Smooth muscle cell (in vitro differentiated cells): ENCODE measurements around the gene RHBDF1. TPM values are rescaled to one million over a fixed set of nuclear protein-coding genes. Genes with fewer than 3 reads are reported as not detected.

Experiments
- DNase-seq: peaks from one replicate; lab custom pipeline; 2025; ENCODE audit not compliant: unreplicated experiment; lab: John Stamatoyannopoulos, UW
- H2AFZ ChIP-seq: fragments of 200-600 bp; sonication (generic); 2 replicates; pipeline ENCODE4 v1.6.0; 2016; ENCODE audit warnings: antibody characterized with exemption, low read depth, mild to moderate bottlenecking
- H3F3A ChIP-seq: fragments of 200-600 bp; sonication (generic); 2 replicates; pipeline ENCODE4 v1.6.0; 2017; ENCODE audit warnings: antibody characterized with exemption, low read depth
- H3K27ac ChIP-seq: fragments of 200-600 bp; sonication (generic); 2 replicates; pipeline ENCODE4 v1.5.1; 2016; ENCODE audit warnings: low read depth, mild to moderate bottlenecking
- H3K27me3 ChIP-seq: fragments of 200-600 bp; sonication (generic); 2 replicates; pipeline ENCODE4 v1.6.1; 2016; ENCODE audit warnings: low read depth, mild to moderate bottlenecking
- H3K36me3 ChIP-seq: fragments of 200-600 bp; sonication (generic); 2 replicates; pipeline ENCODE4 v1.5.1; 2016; ENCODE audit warnings: low read depth
- H3K4me1 ChIP-seq: fragments of 200-600 bp; sonication (generic); 2 replicates; pipeline ENCODE4 v1.5.1; 2016; ENCODE audit warnings: low read depth
- H3K4me2 ChIP-seq: fragments of 200-600 bp; sonication (generic); 2 replicates; pipeline ENCODE4 v1.6.0; 2016; ENCODE audit warnings: mild to moderate bottlenecking
- H3K4me3 ChIP-seq: fragments of 200-600 bp; sonication (generic); 2 replicates; pipeline ENCODE4 v1.5.1; 2016; ENCODE audit warnings: mild to moderate bottlenecking
- H3K79me2 ChIP-seq: fragments of 200-600 bp; sonication (generic); 2 replicates; pipeline ENCODE4 v1.6.0; 2016; ENCODE audit warnings: low read depth, mild to moderate bottlenecking
- H3K9ac ChIP-seq: fragments of 200-600 bp; sonication (generic); 2 replicates; pipeline ENCODE4 v1.6.0; 2016; ENCODE audit warnings: low read depth
- H3K9me3 ChIP-seq: fragments of 200-600 bp; sonication (generic); replicated peaks from 2 replicates; pipeline ENCODE4 v1.5.1; 2016; ENCODE audit warnings: low read depth
- H4K20me1 ChIP-seq: fragments of 200-600 bp; sonication (generic); 2 replicates; pipeline ENCODE4 v1.6.0; 2016; ENCODE audit warnings: low read depth
- WGBS: methylation state at CpG from one replicate; pipeline ENCODE4 v1.1.7; 2016; ENCODE audit warnings: low lambda C conversion rate; 5-methylcytosine and 5-hydroxymethylcytosine counted together
- polyA plus RNA-seq: library from polyadenylated mRNA; unstranded; fragments of >200 nt; fragmentation: Nextera tagmentation; extraction: Ambion mirVana; gene quantifications from 2 replicates; pipeline ENCODE4 v1.2.1, GENCODE V29; 2016
- total RNA-seq: library from RNA; depleted of rRNA; stranded (reverse); fragments of >200 nt; gene quantifications from 2 replicates; pipeline ENCODE4 v1.2.3, GENCODE V29; 2014
- TF ChIP-seq, protein P1 (sequence below): fragments of 200-600 bp; sonication (generic); IDR thresholded peaks from 2 replicates; pipeline ENCODE4 v1.5.1; 2017; ENCODE audit warnings: borderline replicate concordance, mild to moderate bottlenecking, antibody characterized with exemption; ENCODE audit not compliant: insufficient read depth, poor library complexity, severe bottlenecking

RHBDF1 gene
- total and polyA plus RNA-seq, 2 experiments from 2014 or later, result 41.4 to 68.0 TPM

- H3K4me2 ChIP-seq, result no peak overlapping the region
- TF ChIP-seq, protein P1, sequence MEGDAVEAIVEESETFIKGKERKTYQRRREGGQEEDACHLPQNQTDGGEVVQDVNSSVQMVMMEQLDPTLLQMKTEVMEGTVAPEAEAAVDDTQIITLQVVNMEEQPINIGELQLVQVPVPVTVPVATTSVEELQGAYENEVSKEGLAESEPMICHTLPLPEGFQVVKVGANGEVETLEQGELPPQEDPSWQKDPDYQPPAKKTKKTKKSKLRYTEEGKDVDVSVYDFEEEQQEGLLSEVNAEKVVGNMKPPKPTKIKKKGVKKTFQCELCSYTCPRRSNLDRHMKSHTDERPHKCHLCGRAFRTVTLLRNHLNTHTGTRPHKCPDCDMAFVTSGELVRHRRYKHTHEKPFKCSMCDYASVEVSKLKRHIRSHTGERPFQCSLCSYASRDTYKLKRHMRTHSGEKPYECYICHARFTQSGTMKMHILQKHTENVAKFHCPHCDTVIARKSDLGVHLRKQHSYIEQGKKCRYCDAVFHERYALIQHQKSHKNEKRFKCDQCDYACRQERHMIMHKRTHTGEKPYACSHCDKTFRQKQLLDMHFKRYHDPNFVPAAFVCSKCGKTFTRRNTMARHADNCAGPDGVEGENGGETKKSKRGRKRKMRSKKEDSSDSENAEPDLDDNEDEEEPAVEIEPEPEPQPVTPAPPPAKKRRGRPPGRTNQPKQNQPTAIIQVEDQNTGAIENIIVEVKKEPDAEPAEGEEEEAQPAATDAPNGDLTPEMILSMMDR, result no peak
- WGBS, result 90% methylated on average over 8 of the region's 8 CpGs
- H2AFZ ChIP-seq, result no peak overlapping the region
- H3K4me3 ChIP-seq, result no peak overlapping the region
- peaks cover 9% of the 10 kb centered on the region for H3K79me2 ChIP-seq
- no peaks in the 10 kb centered on the region for H3K36me3 ChIP-seq
- peaks cover 6% of the 10 kb centered on the region for H3K4me1 ChIP-seq
- no peak for DNase-seq
- no peaks in the 10 kb centered on the region for H3K9me3 ChIP-seq
- no peaks in the 10 kb centered on the region for H4K20me1 ChIP-seq
- H3K27me3 ChIP-seq, result no peaks in the 10 kb centered on the region
- no peak overlapping the region for H3K9ac ChIP-seq
- no peak overlapping the region for H3K27ac ChIP-seq
- no peaks in the 10 kb centered on the region for H3F3A ChIP-seq
These were observed 14.7 kb downstream of the RHBDF1 start for GRCh38 chr16:57711-58110.

DNA sequence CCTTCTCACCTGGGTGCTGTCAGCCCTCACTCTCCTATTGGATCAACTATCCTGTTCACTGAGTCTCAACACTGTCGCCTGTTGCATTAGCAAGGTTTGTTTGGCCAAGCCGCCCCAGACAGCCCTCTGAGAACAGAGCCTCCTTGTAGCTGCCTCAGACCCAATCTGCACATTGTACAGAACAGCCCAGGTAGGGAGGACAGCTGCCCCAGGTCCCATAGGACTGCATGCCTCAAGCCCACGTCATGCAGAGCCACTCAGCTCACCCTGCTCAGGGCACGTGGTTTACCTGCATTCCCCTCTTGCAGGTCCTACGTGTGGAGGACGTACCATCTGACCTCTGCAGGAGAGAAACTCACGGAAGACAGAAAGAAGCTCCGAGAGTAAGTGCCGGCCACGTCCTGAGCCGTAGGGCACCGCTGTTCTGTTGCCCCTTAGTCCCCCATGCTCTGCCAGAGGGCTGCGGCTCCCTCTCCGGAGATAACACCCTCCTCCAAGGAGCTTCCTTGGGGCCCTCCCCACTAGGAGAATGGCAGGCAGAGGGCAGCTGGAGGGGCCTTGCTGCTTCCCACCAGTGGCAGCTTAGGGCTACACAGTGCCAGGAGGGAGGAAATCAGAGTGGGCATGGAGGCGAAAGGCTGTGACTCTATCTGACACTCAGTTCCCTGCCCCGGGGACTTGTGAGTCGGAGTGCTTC, 16.1 kb downstream of the RHBDF1 start:
- TF ChIP-seq, protein P1, result no peak
- peaks cover 12% of the 10 kb centered on the region for H3K79me2 ChIP-seq
- no peak overlapping the region for H3K4me2 ChIP-seq
- WGBS, result 94% methylated on average over 17 of the region's 17 CpGs
- no peak overlapping the region for H3K27ac ChIP-seq
- no peaks in the 10 kb centered on the region for H3K9me3 ChIP-seq
- H3K4me3 ChIP-seq, result no peak overlapping the region
- H2AFZ ChIP-seq, result no peak overlapping the region
- peaks cover 3% of the 10 kb centered on the region for H4K20me1 ChIP-seq
- H3K27me3 ChIP-seq, result no peaks in the 10 kb centered on the region
- H3K4me1 ChIP-seq, result peaks cover 6% of the 10 kb centered on the region
- no peak overlapping the region for H3K9ac ChIP-seq
- no peaks in the 10 kb centered on the region for H3K36me3 ChIP-seq
- no peaks in the 10 kb centered on the region for H3F3A ChIP-seq
- no peak for DNase-seq

DNA sequence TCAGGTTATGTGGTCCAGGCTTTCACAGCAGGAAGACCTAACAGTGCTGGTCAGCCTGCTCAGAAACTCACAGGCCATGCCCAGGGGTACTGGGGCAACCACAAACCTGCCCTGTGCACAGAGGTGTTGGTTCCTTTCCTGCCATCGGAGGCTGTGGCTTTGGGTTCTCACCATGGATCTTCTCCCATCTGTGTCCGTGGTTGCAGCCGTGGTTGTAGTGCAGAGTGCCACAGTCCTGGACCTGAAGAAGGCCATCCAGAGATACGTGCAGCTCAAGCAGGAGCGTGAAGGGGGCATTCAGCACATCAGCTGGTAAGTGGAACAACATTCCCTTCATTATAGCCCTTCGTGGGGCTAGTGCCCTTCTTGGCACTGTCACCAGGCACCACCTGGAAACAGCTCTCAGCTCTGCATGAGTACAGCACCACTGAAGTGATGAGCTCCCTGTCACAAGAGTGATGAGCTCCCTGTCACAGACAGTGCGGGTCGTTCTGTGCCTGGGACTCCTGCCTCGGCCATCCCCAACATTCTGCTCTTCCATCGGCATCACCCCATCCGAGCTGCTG, 16.8 kb downstream of the RHBDF1 start:
- Histone ChIP-seq H3K79me2 (peaks cover 12% of the 10 kb centered on the region), H3K9me3 (no peaks in the 10 kb centered on the region), H3K4me3 (no peak overlapping the region), H3K9ac (no peak overlapping the region), H3K27ac (no peak overlapping the region), H3K27me3 (no peaks in the 10 kb centered on the region), H3F3A (no peaks in the 10 kb centered on the region), H3K36me3 (no peaks in the 10 kb centered on the region), H4K20me1 (peaks cover 3% of the 10 kb centered on the region), H2AFZ (no peak overlapping the region), H3K4me2 (no peak overlapping the region), H3K4me1 (peaks cover 6% of the 10 kb centered on the region)
- no peak for DNase-seq
- TF ChIP-seq, protein P1, result no peak
- 95% methylated on average over 11 of the region's 11 CpGs for WGBS

DNA sequence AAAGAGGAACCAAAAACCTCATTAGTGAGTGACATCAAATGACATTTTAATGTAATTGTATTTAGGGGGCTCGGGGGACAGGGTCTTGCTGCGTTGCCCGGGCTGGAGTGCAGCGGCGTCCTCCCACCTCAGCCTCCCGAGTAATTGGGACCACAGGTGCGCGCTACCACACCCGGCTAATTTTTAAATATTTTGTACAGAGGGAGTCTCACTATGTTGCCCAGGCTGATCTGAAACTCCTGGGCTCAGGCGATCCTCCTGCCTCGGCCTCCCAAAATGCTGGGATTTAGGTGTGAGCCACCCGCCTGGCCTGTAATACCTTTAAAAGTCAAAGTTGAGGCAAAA, 18.2 kb downstream of the RHBDF1 start:
- no peak overlapping the region for H2AFZ ChIP-seq
- peak overlapping the region; percentile 74 for H3K9ac ChIP-seq
- H3K27ac ChIP-seq, result no peak overlapping the region
- WGBS, result 66% methylated on average over 12 of the region's 12 CpGs
- H3K4me3 ChIP-seq, result peak overlapping the region; percentile 68
- H3K4me2 ChIP-seq, result peak overlapping the region; percentile 97
- TF ChIP-seq, protein P1, result no peak
- H3K36me3 ChIP-seq, result no peaks in the 10 kb centered on the region
- H4K20me1 ChIP-seq, result peaks cover 3% of the 10 kb centered on the region
- H3K9me3 ChIP-seq, result no peaks in the 10 kb centered on the region
- H3K4me1 ChIP-seq, result peaks cover 6% of the 10 kb centered on the region
- H3F3A ChIP-seq, result no peaks in the 10 kb centered on the region
- H3K79me2 ChIP-seq, result peaks cover 12% of the 10 kb centered on the region
- DNase-seq, result no peak
- H3K27me3 ChIP-seq, result no peaks in the 10 kb centered on the region
